Mesothelial cell of epicardium (in vitro differentiated cells): ENCODE measurements around the gene IL17RC. TPM values are rescaled to one million over a fixed set of nuclear protein-coding genes. Genes with fewer than 3 reads are reported as not detected.

ENCODE experiments used
- DNase-seq, 2 experiments: peaks; one replicate each; pipeline ENCODE4 v3.0.0; 2021; ENCODE audit warnings: low spot score in 2 of 2; ENCODE audit not compliant: unreplicated experiment in 2 of 2
- H3K27ac Mint-ChIP-seq: 2 replicates; pipeline ENCODE4 v1.8.0; 2021; ENCODE audit warnings: mixed read lengths
- H3K27me3 Mint-ChIP-seq: 2 replicates; pipeline ENCODE4 v1.8.0; 2021; ENCODE audit warnings: low read depth, mixed read lengths
- H3K36me3 Mint-ChIP-seq: 2 replicates; pipeline ENCODE4 v1.8.0; 2021; ENCODE audit warnings: mixed read lengths
- H3K4me1 Mint-ChIP-seq: 2 replicates; pipeline ENCODE4 v1.8.0; 2021; ENCODE audit warnings: mixed read lengths
- H3K4me3 Mint-ChIP-seq: 2 replicates; pipeline ENCODE4 v1.8.0; 2021; ENCODE audit warnings: mild to moderate bottlenecking, moderate library complexity, mixed read lengths
- H3K9me3 Mint-ChIP-seq: 2 replicates; pipeline ENCODE4 v1.8.0; 2021; ENCODE audit warnings: mixed read lengths
- CTCF ChIP-seq: fragments of 200-600 bp; sonication (generic); IDR thresholded peaks from one replicate; pipeline ENCODE4 v1.5.0; 2021; ENCODE audit warnings: antibody characterized with exemption; ENCODE audit not compliant: unreplicated experiment
- total RNA-seq: library from RNA; stranded (reverse); gene quantifications from 3 replicates; pipeline ENCODE4 v1.2.1, GENCODE V29; 2021

IL17RC gene
- total RNA-seq, 1 donor from 2014 or later = 30.2 TPM

GRCh38 chr3:9909221-9910013, 7.5 kb upstream of the IL17RC start:
- H3K36me3 Mint-ChIP-seq = peaks cover 8% of the 10 kb centered on the region
- no peak overlapping the region for H3K27ac Mint-ChIP-seq
- H3K4me1 Mint-ChIP-seq = no peaks in the 10 kb centered on the region
- H3K4me3 Mint-ChIP-seq = no peak overlapping the region
- TF ChIP-seq CTCF = no peak
- H3K9me3 Mint-ChIP-seq = no peaks in the 10 kb centered on the region
- DNase-seq = no peak
- no peaks in the 10 kb centered on the region for H3K27me3 Mint-ChIP-seq

GRCh38 chr3:9911863-9912262, 5.0 kb upstream of the IL17RC start:
- Mint-ChIP-seq H3K9me3 (no peaks in the 10 kb centered on the region), H3K27ac (no peak overlapping the region), H3K27me3 (no peaks in the 10 kb centered on the region), H3K4me3 (no peak overlapping the region), H3K4me1 (peaks cover 12% of the 10 kb centered on the region), H3K36me3 (peaks cover 8% of the 10 kb centered on the region)
- DNase-seq = no peak
- no peak for TF ChIP-seq CTCF

GRCh38 chr3:9912294-9912935, 4.5 kb upstream of the IL17RC start:
- no peaks in the 10 kb centered on the region for H3K27me3 Mint-ChIP-seq
- H3K9me3 Mint-ChIP-seq = no peaks in the 10 kb centered on the region
- peaks cover 16% of the 10 kb centered on the region for H3K4me1 Mint-ChIP-seq
- no peak for TF ChIP-seq CTCF
- H3K27ac Mint-ChIP-seq = no peak overlapping the region
- DNase-seq = no peak
- H3K36me3 Mint-ChIP-seq = peaks cover 8% of the 10 kb centered on the region
- H3K4me3 Mint-ChIP-seq = no peak overlapping the region

DNA sequence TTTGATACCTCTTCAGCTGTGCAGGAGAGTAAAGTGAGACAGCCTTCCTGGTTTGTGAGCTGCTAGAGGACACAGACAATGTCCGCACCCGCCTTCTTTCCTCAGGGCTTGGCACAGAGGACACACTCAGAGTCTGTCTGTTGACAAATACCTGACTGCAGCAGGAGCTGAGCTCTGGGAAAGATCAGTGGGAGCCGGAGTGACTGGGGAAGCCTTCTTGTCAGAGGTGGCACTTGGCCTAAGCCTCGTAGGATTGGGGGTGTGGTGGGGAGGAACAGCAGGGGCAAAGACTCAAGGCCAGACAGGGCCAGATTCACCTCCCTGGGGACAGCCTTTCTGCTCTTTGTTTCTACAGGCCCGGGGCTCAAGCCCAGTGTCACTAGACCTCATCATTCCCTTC, 3.3 kb upstream of the IL17RC start:
- Mint-ChIP-seq H3K27me3 (no peaks in the 10 kb centered on the region), H3K9me3 (no peaks in the 10 kb centered on the region), H3K4me1 (peaks cover 22% of the 10 kb centered on the region), H3K36me3 (peaks cover 6% of the 10 kb centered on the region), H3K4me3 (no peak overlapping the region), H3K27ac (no peak overlapping the region)
- TF ChIP-seq CTCF = no peak
- no peak for DNase-seq

DNA sequence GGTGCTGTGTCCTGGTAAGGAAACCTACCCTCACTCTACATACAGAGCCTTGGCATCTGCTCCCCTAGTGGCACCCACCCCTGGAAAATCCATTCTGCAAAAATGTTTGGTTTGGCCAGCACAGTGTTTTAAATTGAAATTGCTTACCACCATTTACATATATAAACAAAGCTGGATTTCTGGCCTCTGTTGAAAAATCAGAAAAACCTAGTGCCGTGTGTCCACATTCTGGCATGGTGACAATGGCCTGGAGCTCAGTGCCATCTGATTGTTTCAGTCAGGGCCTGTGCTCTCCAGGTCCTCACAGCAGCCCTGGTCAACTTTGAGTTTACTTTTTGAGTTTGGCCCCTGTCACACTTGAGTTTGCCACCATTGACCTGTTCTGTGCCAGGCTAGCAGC, 2.9 kb upstream of the IL17RC start:
- H3K27ac Mint-ChIP-seq = no peak overlapping the region
- peaks cover 6% of the 10 kb centered on the region for H3K36me3 Mint-ChIP-seq

More for the DNA sequence above, 2.9 kb upstream of the IL17RC start:
- no peak overlapping the region for H3K4me3 Mint-ChIP-seq
- no peak for TF ChIP-seq CTCF
- no peaks in the 10 kb centered on the region for H3K27me3 Mint-ChIP-seq
- H3K4me1 Mint-ChIP-seq = peaks cover 22% of the 10 kb centered on the region
- DNase-seq = no peak
- no peaks in the 10 kb centered on the region for H3K9me3 Mint-ChIP-seq
